GM23248 (cell line): Measurements from ENCODE around the gene FRAS1.

Experiments used
- EZH2 ChIP-seq: fragments of 200-600 bp; sonication (generic); IDR thresholded peaks from 2 replicates; pipeline ENCODE4 v1.6.1; 2018; ENCODE audit warnings: antibody characterized with exemption, mild to moderate bottlenecking; ENCODE audit not compliant: insufficient read depth, poor library complexity, severe bottlenecking
- EZH2phosphoT487 ChIP-seq: fragments of 200-600 bp; sonication (generic); IDR thresholded peaks from 2 replicates; pipeline ENCODE4 v1.6.1; 2018; ENCODE audit warnings: antibody characterized with exemption, moderate library complexity, mild to moderate bottlenecking, low read depth; ENCODE audit not compliant: insufficient read depth

DNA sequence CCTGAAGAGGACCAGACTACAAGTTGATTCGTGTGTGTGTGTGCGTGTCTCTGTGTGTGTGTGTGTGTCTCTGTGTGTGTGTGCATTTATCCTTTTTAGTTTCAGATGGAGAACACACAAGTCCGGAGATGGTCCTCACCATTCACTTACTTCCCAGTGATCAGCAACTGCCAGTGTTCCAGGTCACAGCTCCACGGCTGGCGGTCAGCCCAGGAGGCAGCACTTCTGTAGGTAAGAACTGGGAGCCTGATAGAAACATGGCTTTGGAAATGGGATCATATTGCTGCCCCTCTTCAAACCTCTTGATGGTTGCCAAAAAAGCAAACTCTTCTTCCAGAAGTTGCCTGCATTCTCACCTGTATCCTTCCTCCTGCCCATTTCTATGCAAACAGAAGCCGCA is 371.9 kb downstream of the FRAS1 start:
- no peak for TF ChIP-seq EZH2
- TF ChIP-seq EZH2phosphoT487 = no peak
